GM06990 (cell line): ENCODE results near the gene CRACDL.

Source experiments
- DNase-seq: peaks from one replicate; pipeline ENCODE4 v3.0.0-alpha.2; 2011; ENCODE audit not compliant: insufficient read length; ENCODE audit errors: extremely low read depth
- H3K27me3 ChIP-seq: replicated peaks from 2 replicates; pipeline ENCODE4 v1.6.0; 2011; ENCODE audit warnings: low read length; ENCODE audit not compliant: control insufficient read depth, insufficient read depth
- H3K36me3 ChIP-seq: 2 replicates; pipeline ENCODE4 v1.5.1; 2011; ENCODE audit warnings: low read length; ENCODE audit not compliant: control insufficient read depth, insufficient read depth
- H3K4me3 ChIP-seq: replicated peaks from 2 replicates; pipeline ENCODE4 v1.5.1; 2011; ENCODE audit warnings: low read depth, mild to moderate bottlenecking, control low read depth, low read length
- TF ChIP-seq, protein P1 (sequence below): IDR thresholded peaks from 2 replicates; pipeline ENCODE4 v1.5.1; 2011; ENCODE audit warnings: low read length, control low read depth, mild to moderate bottlenecking, inconsistent platforms; ENCODE audit not compliant: insufficient read depth, poor library complexity, severe bottlenecking

The CRACDL gene

DNA sequence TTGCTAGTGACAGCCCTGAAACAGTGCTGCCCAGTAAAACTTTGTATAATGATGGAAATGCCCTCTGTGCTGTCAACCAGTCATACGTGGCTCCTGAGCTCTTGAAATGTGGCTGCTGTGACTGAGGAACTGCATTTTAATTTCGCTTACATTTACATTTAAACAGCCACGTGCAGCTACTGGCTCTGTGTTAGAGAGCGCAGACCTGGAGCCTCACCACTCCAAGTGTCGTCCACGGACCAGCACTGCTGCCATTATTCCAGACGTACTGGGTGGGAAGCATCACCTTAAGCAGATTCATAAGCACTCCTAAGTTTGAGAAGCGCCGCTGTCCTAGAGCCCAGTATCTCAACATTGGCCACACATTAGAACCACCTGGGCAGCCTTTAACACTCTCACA lies 128.1 kb downstream of the CRACDL start:
- H3K36me3 ChIP-seq: no peaks in the 10 kb centered on the region
- DNase-seq: no peak
- TF ChIP-seq, protein P1, sequence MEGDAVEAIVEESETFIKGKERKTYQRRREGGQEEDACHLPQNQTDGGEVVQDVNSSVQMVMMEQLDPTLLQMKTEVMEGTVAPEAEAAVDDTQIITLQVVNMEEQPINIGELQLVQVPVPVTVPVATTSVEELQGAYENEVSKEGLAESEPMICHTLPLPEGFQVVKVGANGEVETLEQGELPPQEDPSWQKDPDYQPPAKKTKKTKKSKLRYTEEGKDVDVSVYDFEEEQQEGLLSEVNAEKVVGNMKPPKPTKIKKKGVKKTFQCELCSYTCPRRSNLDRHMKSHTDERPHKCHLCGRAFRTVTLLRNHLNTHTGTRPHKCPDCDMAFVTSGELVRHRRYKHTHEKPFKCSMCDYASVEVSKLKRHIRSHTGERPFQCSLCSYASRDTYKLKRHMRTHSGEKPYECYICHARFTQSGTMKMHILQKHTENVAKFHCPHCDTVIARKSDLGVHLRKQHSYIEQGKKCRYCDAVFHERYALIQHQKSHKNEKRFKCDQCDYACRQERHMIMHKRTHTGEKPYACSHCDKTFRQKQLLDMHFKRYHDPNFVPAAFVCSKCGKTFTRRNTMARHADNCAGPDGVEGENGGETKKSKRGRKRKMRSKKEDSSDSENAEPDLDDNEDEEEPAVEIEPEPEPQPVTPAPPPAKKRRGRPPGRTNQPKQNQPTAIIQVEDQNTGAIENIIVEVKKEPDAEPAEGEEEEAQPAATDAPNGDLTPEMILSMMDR: no peak

DNA sequence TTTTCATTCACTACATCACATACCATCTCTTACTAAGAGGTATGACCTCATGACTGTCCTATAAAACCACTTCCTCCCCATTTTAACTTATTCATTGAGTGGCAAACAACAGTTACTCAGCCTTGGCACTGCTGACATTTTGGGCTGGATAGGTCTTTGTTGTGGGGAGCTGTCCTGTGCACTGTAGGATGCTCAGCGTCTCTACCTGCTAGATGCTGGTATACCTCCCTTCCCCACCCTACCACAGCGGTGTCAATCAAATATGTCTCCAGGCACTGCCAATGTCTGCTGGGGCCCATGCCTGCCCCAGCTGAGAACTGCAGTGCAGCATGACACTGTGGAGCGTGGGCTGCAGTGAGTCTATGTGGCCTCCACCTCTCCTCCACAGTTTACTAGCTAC lies 128.8 kb downstream of the CRACDL start:
- TF ChIP-seq, protein P1: no peak
- Histone ChIP-seq H3K4me3 (no peak overlapping the region), H3K36me3 (no peaks in the 10 kb centered on the region), H3K27me3 (no peaks in the 10 kb centered on the region; the same call in 1 of the 2 replicates)
- no peak for DNase-seq

More for the DNA sequence above, 128.1 kb downstream of the CRACDL start:
- H3K27me3 ChIP-seq: no peaks in the 10 kb centered on the region; the same call in 1 of the 2 replicates
- no peak overlapping the region for H3K4me3 ChIP-seq

DNA sequence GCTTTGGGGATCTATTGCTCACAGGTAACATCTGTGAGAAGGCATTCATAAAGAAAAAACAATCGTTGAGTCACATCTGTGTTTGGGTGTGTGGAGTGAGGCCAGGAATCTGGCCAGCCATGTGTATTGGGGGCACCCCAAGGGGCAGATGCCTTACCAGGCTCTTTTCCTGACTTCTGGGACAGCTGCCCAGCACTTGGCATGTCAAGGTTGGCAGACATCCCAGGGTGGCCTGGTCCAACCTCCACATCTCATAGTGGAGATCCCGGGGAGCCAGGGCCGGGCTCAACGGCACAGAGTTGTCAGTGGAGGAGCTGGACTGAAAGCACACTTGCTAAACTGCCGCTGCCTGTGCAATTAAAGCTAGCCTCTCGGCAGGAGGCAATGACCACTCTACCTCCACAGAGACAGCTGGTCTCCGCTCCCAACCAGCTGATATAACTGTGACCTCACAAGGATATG lies 129.8 kb downstream of the CRACDL start:
- no peak for DNase-seq
- TF ChIP-seq, protein P1: no peak
- Histone ChIP-seq H3K27me3 (no peaks in the 10 kb centered on the region; the same call in 1 of the 2 replicates), H3K36me3 (no peaks in the 10 kb centered on the region), H3K4me3 (no peak overlapping the region)

DNA sequence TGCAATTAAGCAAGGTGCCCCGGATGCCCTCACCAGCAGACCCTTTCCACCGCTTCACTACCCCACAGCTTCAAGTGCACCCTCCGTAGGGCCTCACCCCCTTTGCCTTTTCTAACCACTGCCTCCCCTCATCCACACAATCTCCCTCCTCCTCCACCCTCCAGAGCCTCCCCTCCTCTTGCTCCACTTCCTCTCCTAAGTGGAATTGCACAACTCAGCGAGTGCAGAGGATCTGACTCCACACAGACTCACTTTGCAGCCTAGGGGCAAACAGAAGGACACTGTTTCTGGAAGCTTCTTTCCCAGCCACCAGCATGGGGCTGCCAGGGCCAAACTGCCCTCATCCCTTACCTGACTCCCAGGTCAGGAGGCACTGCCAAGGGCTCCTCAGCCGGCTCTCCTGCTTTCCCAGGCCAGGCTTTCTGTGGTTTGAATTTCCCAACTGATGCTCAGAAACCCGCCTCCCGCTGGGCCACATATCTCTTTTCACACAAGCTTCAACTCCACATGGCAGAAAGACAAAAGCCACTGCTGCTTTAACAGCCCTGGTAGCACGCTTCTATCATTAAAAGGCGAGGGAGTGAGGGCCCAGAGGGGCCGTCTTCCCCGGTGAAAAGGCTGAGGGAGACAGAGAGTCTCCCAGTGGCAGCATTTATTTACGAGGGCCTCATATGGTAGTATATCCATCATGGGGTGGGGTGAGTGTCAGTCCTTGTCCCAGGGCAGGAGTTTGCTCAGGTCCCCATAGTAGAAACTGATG lies 130.4 kb downstream of the CRACDL start:
- TF ChIP-seq, protein P1: no peak
- no peak for DNase-seq
- Histone ChIP-seq H3K4me3 (no peak overlapping the region), H3K27me3 (no peaks in the 10 kb centered on the region; the same call in 1 of the 2 replicates), H3K36me3 (no peaks in the 10 kb centered on the region)

DNA sequence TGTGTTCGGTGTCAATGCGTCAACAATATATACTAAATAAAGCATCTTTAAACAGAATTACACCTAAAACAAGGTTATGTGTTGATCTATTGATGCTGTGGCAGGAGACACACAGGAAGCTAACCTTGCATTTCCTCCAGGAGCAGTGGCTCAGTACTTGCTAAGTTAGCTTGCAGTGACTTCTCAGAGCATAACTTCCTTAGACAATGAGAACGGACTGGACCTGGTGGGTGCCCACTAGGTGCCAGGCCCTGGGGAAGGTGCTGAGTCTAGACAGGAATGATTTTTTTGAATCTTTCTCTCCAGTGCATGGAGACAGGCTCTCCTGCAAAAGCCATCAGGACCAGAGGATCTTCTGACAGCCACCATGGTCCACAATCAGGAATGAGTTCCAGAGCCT lies 131.3 kb downstream of the CRACDL start:
- Histone ChIP-seq H3K4me3 (no peak overlapping the region), H3K27me3 (no peaks in the 10 kb centered on the region; the same call in 1 of the 2 replicates), H3K36me3 (no peaks in the 10 kb centered on the region)
- no peak for DNase-seq
- TF ChIP-seq, protein P1: no peak
